HepG2 (cell line): ENCODE results near the gene ZMIZ1. TPM values are rescaled to one million over a fixed set of nuclear protein-coding genes. Genes with fewer than 3 reads are reported as not detected.

Source experiments
- ERF ChIP-seq: IDR thresholded peaks from 2 replicates; pipeline ENCODE4 v1.6.1; 2018; ENCODE audit warnings: missing biosample characterization, missing genetic modification reagents
- HOXA7 ChIP-seq: sonication (generic); formaldehyde crosslinking; IDR thresholded peaks from 2 replicates; pipeline ENCODE4 v1.8.1; 2022; ENCODE audit warnings: mild to moderate bottlenecking, missing genetic modification reagents, moderate library complexity
- PCBP2 ChIP-seq: fragments of 200-400 bp; formaldehyde crosslinking; optimal IDR thresholded peaks from 2 replicates; pipeline ENCODE3; 2018; ENCODE audit warnings: low read length, low read depth; ENCODE audit not compliant: poor library complexity, severe bottlenecking
- PHF21A ChIP-seq: sonication (generic); formaldehyde crosslinking; IDR thresholded peaks from 2 replicates; pipeline ENCODE4 v1.5.0; 2020; ENCODE audit warnings: mild to moderate bottlenecking, missing genetic modification reagents
- PPARG ChIP-seq: conservative IDR thresholded peaks from 2 replicates; pipeline ENCODE4 v1.6.1; 2016; ENCODE audit warnings: missing biosample characterization, missing genetic modification reagents
- SRF ChIP-seq: IDR thresholded peaks from 2 replicates; pipeline ENCODE4 v1.6.1; 2011; ENCODE audit warnings: mild to moderate bottlenecking, low read depth, low read length, moderate library complexity
- ZNF24 ChIP-seq: fragments of 450-650 bp; IDR thresholded peaks from 2 replicates; pipeline ENCODE4 v1.6.1; 2017; ENCODE audit warnings: antibody characterized with exemption, mild to moderate bottlenecking
- ZNF530 ChIP-seq: sonication (generic); formaldehyde crosslinking; IDR thresholded peaks from 2 replicates; pipeline ENCODE4 v1.5.0; 2020; ENCODE audit warnings: low read depth, mild to moderate bottlenecking, missing genetic modification reagents
- polyA plus RNA-seq, 8 experiments: library from polyadenylated mRNA; depleted of rRNA in 3 of 8; stranded (reverse) in 7 of 8; unstranded in 1 of 8; fragments of >200 nt; fragmentation: Illumina TruSeq in 4 of 8; extraction: Trizol in 4 of 8; gene quantifications; 2 replicates each; pipeline versions ENCODE4 v1.2.1 to v1.2.3, GENCODE V29; 2011 to 2016; ENCODE audit warnings: low read depth in 4 of 8, missing spikeins in 1 of 8, mixed read lengths in 1 of 8; ENCODE audit not compliant: insufficient read depth in 1 of 8
- total RNA-seq, 5 experiments: library from RNA; depleted of rRNA; stranded (reverse); fragments of >200 nt; fragmentation: Illumina TruSeq; extraction: Trizol; gene quantifications; 2 replicates each; pipeline ENCODE4 v1.2.3, GENCODE V29; 2016; ENCODE audit warnings: low read depth in 1 of 5
- TF ChIP-seq, protein P1 (sequence below): IDR thresholded peaks from 2 replicates; pipeline ENCODE4 v1.6.1; 2016; ENCODE audit warnings: missing compliant biosample characterization, missing genetic modification reagents, borderline replicate concordance
- TF ChIP-seq, protein P2 (sequence below): fragments of 450-650 bp; IDR thresholded peaks from 2 replicates; pipeline ENCODE4 v1.6.1; 2016
- TF ChIP-seq, protein P3 (sequence below): IDR thresholded peaks from 2 replicates; pipeline ENCODE4 v1.4.0; 2020; ENCODE audit warnings: mild to moderate bottlenecking, missing genetic modification reagents
- TF ChIP-seq, protein P4 (sequence below): sonication (generic); formaldehyde crosslinking; IDR thresholded peaks from 2 replicates; pipeline ENCODE4 v1.5.1; 2020; ENCODE audit warnings: mild to moderate bottlenecking, missing genetic modification reagents, moderate library complexity
- TF ChIP-seq, protein P5 (sequence below): sonication (generic); formaldehyde crosslinking; IDR thresholded peaks from 2 replicates; pipeline ENCODE4 v1.4.0; 2020; ENCODE audit warnings: missing genetic modification reagents
- TF ChIP-seq, protein P6 (sequence below): IDR thresholded peaks from 2 replicates; pipeline ENCODE4 v1.6.1; 2016; ENCODE audit warnings: low read depth, control low read depth

ZMIZ1 gene
- total and polyA plus RNA-seq, 2 of the 13 experiments (the other 11 are each of a cell fraction or from before 2014, with no cell fraction given) = 5.3 to 10.2 TPM

DNA sequence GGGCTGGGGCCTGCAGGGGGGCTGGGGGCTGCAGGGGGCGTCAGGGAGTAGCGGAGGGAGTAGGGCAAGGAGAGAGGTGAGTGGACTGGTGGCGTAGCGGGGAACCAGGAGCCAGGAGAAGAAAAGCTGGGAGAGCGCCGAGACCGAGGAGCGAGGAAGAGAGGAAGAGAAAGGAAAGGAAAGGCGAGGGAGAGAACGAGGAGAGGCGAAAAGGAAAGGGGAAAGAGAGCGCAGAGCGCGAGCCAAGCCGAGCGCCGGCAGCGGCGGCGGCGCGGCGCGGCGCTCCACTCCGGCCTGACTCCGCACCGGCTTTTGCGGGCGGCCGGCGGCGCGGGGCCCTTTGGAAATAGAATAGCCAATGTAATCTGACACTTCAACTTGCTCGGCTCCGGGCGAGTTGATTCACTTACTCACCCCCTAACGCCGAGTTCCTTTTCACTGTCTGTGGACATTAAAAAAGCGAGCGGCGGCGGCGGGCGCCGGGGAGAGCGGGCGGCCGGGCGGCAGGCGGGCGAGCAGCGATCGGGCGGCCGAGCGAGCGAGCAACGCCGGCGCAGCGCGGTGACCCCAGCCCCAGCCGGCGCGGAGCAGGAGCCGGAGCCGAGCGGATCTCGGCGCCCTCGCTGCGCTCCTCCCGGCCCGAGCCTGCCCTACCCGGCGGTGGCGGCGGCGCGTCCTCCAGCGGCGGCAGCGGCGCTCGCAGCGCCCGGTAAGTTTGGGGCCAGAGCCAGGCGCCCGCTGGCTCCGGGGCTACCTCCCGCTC, at the start of gene ZMIZ1 (continued):
- no peak for TF ChIP-seq PCBP2
- peak; percentile 37; the same call in 1 of the 2 replicates for TF ChIP-seq ERF (CRISPR knock-in tag)
- TF ChIP-seq PHF21A (CRISPR knock-in tag) = peak; percentile 71
- TF ChIP-seq, protein P1, sequence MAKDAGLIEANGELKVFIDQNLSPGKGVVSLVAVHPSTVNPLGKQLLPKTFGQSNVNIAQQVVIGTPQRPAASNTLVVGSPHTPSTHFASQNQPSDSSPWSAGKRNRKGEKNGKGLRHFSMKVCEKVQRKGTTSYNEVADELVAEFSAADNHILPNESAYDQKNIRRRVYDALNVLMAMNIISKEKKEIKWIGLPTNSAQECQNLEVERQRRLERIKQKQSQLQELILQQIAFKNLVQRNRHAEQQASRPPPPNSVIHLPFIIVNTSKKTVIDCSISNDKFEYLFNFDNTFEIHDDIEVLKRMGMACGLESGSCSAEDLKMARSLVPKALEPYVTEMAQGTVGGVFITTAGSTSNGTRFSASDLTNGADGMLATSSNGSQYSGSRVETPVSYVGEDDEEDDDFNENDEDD (CRISPR knock-in tag) = 0 out of 2 replicates have a peak, but pooled peaks have one; percentile 14
- TF ChIP-seq ZNF530 (CRISPR knock-in tag) = 0 out of 2 replicates have a peak, but pooled peaks have one; percentile 78
- TF ChIP-seq, protein P2, sequence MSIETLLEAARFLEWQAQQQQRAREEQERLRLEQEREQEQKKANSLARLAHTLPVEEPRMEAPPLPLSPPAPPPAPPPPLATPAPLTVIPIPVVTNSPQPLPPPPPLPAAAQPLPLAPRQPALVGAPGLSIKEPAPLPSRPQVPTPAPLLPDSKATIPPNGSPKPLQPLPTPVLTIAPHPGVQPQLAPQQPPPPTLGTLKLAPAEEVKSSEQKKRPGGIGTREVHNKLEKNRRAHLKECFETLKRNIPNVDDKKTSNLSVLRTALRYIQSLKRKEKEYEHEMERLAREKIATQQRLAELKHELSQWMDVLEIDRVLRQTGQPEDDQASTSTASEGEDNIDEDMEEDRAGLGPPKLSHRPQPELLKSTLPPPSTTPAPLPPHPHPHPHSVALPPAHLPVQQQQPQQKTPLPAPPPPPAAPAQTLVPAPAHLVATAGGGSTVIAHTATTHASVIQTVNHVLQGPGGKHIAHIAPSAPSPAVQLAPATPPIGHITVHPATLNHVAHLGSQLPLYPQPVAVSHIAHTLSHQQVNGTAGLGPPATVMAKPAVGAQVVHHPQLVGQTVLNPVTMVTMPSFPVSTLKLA = no peak
- TF ChIP-seq, protein P3, sequence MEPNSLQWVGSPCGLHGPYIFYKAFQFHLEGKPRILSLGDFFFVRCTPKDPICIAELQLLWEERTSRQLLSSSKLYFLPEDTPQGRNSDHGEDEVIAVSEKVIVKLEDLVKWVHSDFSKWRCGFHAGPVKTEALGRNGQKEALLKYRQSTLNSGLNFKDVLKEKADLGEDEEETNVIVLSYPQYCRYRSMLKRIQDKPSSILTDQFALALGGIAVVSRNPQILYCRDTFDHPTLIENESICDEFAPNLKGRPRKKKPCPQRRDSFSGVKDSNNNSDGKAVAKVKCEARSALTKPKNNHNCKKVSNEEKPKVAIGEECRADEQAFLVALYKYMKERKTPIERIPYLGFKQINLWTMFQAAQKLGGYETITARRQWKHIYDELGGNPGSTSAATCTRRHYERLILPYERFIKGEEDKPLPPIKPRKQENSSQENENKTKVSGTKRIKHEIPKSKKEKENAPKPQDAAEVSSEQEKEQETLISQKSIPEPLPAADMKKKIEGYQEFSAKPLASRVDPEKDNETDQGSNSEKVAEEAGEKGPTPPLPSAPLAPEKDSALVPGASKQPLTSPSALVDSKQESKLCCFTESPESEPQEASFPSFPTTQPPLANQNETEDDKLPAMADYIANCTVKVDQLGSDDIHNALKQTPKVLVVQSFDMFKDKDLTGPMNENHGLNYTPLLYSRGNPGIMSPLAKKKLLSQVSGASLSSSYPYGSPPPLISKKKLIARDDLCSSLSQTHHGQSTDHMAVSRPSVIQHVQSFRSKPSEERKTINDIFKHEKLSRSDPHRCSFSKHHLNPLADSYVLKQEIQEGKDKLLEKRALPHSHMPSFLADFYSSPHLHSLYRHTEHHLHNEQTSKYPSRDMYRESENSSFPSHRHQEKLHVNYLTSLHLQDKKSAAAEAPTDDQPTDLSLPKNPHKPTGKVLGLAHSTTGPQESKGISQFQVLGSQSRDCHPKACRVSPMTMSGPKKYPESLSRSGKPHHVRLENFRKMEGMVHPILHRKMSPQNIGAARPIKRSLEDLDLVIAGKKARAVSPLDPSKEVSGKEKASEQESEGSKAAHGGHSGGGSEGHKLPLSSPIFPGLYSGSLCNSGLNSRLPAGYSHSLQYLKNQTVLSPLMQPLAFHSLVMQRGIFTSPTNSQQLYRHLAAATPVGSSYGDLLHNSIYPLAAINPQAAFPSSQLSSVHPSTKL (CRISPR knock-in tag) = peak; percentile 36; the same call in 1 of the 2 replicates
- TF ChIP-seq, protein P4, sequence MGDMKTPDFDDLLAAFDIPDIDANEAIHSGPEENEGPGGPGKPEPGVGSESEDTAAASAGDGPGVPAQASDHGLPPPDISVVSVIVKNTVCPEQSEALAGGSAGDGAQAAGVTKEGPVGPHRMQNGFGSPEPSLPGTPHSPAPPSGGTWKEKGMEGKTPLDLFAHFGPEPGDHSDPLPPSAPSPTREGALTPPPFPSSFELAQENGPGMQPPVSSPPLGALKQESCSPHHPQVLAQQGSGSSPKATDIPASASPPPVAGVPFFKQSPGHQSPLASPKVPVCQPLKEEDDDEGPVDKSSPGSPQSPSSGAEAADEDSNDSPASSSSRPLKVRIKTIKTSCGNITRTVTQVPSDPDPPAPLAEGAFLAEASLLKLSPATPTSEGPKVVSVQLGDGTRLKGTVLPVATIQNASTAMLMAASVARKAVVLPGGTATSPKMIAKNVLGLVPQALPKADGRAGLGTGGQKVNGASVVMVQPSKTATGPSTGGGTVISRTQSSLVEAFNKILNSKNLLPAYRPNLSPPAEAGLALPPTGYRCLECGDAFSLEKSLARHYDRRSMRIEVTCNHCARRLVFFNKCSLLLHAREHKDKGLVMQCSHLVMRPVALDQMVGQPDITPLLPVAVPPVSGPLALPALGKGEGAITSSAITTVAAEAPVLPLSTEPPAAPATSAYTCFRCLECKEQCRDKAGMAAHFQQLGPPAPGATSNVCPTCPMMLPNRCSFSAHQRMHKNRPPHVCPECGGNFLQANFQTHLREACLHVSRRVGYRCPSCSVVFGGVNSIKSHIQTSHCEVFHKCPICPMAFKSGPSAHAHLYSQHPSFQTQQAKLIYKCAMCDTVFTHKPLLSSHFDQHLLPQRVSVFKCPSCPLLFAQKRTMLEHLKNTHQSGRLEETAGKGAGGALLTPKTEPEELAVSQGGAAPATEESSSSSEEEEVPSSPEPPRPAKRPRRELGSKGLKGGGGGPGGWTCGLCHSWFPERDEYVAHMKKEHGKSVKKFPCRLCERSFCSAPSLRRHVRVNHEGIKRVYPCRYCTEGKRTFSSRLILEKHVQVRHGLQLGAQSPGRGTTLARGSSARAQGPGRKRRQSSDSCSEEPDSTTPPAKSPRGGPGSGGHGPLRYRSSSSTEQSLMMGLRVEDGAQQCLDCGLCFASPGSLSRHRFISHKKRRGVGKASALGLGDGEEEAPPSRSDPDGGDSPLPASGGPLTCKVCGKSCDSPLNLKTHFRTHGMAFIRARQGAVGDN (CRISPR knock-in tag) = peak; percentile 7; the same call in 1 of the 2 replicates
- TF ChIP-seq ZNF24 = 0 out of 2 replicates have a peak, but pooled peaks have one; percentile 9
- TF ChIP-seq HOXA7 (CRISPR knock-in tag) = no peak
- TF ChIP-seq, protein P5, sequence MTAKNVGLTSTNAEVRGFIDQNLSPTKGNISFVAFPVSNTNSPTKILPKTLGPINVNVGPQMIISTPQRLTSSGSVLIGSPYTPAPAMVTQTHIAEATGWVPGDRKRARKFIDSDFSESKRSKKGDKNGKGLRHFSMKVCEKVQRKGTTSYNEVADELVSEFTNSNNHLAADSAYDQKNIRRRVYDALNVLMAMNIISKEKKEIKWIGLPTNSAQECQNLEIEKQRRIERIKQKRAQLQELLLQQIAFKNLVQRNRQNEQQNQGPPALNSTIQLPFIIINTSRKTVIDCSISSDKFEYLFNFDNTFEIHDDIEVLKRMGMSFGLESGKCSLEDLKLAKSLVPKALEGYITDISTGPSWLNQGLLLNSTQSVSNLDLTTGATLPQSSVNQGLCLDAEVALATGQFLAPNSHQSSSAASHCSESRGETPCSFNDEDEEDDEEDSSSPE (CRISPR knock-in tag) = peak; percentile 48; the same call in 1 of the 2 replicates
- 0 out of 2 replicates have a peak, but pooled peaks have one; percentile 4 for TF ChIP-seq SRF
- TF ChIP-seq PPARG (CRISPR knock-in tag) = 0 out of 2 replicates have a peak, but pooled peaks have one; percentile 17
- TF ChIP-seq, protein P6, sequence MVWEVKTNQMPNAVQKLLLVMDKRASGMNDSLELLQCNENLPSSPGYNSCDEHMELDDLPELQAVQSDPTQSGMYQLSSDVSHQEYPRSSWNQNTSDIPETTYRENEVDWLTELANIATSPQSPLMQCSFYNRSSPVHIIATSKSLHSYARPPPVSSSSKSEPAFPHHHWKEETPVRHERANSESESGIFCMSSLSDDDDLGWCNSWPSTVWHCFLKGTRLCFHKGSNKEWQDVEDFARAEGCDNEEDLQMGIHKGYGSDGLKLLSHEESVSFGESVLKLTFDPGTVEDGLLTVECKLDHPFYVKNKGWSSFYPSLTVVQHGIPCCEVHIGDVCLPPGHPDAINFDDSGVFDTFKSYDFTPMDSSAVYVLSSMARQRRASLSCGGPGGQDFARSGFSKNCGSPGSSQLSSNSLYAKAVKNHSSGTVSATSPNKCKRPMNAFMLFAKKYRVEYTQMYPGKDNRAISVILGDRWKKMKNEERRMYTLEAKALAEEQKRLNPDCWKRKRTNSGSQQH (CRISPR knock-in tag) = 0 out of 2 replicates have a peak, but pooled peaks have one; percentile 4
